Mammary epithelial cell (primary cell): Measurements from ENCODE around the gene PHLDB1.

Experiments
- EZH2 ChIP-seq: IDR thresholded peaks from 2 replicates; pipeline ENCODE4 v1.6.1; 2012; ENCODE audit warnings: low read length, inconsistent platforms, borderline replicate concordance
- TF ChIP-seq, protein P1 (sequence below), 2 donors: IDR thresholded peaks in 1 of 2; conservative IDR thresholded peaks in 1 of 2; 2 replicates each; pipeline ENCODE4 v1.5.1; 2011 to 2012; ENCODE audit warnings: inconsistent platforms in 2 of 2, low read length in 2 of 2, mild to moderate bottlenecking in 2 of 2, control low read depth in 1 of 2, low read depth in 1 of 2; ENCODE audit not compliant: insufficient read depth in 1 of 2; ENCODE audit errors: extremely low read depth in 1 of 2

DNA sequence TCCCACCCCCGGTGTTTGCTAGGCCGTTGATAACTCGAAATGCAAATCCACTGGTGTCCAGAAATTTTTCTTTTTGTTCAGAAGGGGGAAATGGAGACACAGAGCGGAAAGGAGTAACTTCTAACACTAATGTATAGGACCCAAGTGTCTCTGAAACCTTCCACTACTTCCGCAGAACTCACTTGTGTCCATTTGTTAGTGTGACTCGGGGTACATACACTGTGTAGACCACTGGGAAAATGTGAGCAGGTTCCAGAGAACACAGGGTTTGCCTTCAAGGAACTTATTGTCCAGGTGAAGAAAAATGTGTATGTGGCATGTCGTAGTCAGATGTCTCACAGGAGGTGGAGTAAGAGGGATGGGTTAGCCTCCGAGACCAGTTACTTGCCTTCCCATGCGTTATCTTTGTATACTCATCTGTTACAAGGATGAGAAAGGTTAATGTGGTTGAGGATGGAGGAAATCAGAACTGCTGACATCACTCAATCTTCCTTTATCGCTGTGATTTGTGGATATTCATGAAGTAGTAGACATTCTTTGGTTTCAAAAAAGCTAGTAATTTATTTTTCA, 34.3 kb upstream of the PHLDB1 start:
- TF ChIP-seq, protein P1, sequence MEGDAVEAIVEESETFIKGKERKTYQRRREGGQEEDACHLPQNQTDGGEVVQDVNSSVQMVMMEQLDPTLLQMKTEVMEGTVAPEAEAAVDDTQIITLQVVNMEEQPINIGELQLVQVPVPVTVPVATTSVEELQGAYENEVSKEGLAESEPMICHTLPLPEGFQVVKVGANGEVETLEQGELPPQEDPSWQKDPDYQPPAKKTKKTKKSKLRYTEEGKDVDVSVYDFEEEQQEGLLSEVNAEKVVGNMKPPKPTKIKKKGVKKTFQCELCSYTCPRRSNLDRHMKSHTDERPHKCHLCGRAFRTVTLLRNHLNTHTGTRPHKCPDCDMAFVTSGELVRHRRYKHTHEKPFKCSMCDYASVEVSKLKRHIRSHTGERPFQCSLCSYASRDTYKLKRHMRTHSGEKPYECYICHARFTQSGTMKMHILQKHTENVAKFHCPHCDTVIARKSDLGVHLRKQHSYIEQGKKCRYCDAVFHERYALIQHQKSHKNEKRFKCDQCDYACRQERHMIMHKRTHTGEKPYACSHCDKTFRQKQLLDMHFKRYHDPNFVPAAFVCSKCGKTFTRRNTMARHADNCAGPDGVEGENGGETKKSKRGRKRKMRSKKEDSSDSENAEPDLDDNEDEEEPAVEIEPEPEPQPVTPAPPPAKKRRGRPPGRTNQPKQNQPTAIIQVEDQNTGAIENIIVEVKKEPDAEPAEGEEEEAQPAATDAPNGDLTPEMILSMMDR (conservative IDR thresholded peaks at IDR 0.05 in 1 of 2, IDR thresholded peaks at IDR 0.05 in 1 of 2; ENCODE audit: extremely low read depth in 1 of 2, insufficient read depth in 1 of 2, low read depth in 1 of 2, low read length in 2 of 2), result no peak
- no peak for TF ChIP-seq EZH2
